ENCODE data around the gene MAPK1IP1L.

DNA sequence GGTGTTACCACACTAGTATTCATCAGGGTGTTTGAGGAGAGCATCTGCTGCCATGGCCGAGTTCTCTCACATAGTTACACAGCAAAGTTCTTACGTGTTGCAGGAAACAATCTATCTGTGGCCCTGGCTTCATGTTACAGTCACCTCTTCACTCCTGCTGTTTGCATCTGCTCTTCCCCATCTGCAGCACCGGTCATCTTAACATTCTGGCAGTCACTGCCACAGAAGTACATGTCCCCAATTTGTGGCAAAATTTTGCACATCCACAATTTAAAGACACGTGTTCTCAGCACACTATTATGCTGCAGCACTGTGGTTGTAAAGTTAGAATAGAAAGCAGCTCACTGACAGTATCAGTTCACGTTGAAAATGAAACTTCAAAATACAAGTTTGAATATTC, 23.2 kb downstream of the MAPK1IP1L start:
- TF ChIP-seq, protein P1, sequence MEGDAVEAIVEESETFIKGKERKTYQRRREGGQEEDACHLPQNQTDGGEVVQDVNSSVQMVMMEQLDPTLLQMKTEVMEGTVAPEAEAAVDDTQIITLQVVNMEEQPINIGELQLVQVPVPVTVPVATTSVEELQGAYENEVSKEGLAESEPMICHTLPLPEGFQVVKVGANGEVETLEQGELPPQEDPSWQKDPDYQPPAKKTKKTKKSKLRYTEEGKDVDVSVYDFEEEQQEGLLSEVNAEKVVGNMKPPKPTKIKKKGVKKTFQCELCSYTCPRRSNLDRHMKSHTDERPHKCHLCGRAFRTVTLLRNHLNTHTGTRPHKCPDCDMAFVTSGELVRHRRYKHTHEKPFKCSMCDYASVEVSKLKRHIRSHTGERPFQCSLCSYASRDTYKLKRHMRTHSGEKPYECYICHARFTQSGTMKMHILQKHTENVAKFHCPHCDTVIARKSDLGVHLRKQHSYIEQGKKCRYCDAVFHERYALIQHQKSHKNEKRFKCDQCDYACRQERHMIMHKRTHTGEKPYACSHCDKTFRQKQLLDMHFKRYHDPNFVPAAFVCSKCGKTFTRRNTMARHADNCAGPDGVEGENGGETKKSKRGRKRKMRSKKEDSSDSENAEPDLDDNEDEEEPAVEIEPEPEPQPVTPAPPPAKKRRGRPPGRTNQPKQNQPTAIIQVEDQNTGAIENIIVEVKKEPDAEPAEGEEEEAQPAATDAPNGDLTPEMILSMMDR (IDR thresholded peaks at IDR 0.05): no peak
- no peak for TF ChIP-seq POLR2A (IDR thresholded peaks at IDR 0.05)

Measured in tibial nerve (tissue), 3 donors.